ENCODE results near the gene SPDYC. TPM values are rescaled to one million over a fixed set of nuclear protein-coding genes. Genes with fewer than 3 reads are reported as not detected.

Gene SPDYC
- total RNA-seq, 1 experiment from 2014 or later: 1.2 TPM

- no peak for TF ChIP-seq ZNF274 (IDR thresholded peaks at IDR 0.05; ENCODE audit: low read depth, low read length)
- TF ChIP-seq ATF3 (IDR thresholded peaks at IDR 0.05): no peak
- TF ChIP-seq, protein P1, sequence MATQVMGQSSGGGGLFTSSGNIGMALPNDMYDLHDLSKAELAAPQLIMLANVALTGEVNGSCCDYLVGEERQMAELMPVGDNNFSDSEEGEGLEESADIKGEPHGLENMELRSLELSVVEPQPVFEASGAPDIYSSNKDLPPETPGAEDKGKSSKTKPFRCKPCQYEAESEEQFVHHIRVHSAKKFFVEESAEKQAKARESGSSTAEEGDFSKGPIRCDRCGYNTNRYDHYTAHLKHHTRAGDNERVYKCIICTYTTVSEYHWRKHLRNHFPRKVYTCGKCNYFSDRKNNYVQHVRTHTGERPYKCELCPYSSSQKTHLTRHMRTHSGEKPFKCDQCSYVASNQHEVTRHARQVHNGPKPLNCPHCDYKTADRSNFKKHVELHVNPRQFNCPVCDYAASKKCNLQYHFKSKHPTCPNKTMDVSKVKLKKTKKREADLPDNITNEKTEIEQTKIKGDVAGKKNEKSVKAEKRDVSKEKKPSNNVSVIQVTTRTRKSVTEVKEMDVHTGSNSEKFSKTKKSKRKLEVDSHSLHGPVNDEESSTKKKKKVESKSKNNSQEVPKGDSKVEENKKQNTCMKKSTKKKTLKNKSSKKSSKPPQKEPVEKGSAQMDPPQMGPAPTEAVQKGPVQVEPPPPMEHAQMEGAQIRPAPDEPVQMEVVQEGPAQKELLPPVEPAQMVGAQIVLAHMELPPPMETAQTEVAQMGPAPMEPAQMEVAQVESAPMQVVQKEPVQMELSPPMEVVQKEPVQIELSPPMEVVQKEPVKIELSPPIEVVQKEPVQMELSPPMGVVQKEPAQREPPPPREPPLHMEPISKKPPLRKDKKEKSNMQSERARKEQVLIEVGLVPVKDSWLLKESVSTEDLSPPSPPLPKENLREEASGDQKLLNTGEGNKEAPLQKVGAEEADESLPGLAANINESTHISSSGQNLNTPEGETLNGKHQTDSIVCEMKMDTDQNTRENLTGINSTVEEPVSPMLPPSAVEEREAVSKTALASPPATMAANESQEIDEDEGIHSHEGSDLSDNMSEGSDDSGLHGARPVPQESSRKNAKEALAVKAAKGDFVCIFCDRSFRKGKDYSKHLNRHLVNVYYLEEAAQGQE (IDR thresholded peaks at IDR 0.05; ENCODE audit: low read depth): no peak
- no peak for TF ChIP-seq EGR1 (IDR thresholded peaks at IDR 0.05; ENCODE audit: low read depth)
- TF ChIP-seq, protein P2, sequence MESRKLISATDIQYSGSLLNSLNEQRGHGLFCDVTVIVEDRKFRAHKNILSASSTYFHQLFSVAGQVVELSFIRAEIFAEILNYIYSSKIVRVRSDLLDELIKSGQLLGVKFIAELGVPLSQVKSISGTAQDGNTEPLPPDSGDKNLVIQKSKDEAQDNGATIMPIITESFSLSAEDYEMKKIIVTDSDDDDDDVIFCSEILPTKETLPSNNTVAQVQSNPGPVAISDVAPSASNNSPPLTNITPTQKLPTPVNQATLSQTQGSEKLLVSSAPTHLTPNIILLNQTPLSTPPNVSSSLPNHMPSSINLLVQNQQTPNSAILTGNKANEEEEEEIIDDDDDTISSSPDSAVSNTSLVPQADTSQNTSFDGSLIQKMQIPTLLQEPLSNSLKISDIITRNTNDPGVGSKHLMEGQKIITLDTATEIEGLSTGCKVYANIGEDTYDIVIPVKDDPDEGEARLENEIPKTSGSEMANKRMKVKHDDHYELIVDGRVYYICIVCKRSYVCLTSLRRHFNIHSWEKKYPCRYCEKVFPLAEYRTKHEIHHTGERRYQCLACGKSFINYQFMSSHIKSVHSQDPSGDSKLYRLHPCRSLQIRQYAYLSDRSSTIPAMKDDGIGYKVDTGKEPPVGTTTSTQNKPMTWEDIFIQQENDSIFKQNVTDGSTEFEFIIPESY (IDR thresholded peaks at IDR 0.05; ENCODE audit: extremely low read depth, insufficient replicate concordance, low read length): no peak
- no peak for TF ChIP-seq CEBPB (IDR thresholded peaks at IDR 0.05; ENCODE audit: low read depth)
- TF ChIP-seq, protein P3, sequence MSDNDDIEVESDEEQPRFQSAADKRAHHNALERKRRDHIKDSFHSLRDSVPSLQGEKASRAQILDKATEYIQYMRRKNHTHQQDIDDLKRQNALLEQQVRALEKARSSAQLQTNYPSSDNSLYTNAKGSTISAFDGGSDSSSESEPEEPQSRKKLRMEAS (IDR thresholded peaks at IDR 0.05): no peak
- intact Hi-C loops (cut with micrococcal nuclease): no loop called here
- H2AFZ ChIP-seq (ENCODE audit: low read depth, low read length, poor library complexity, severe bottlenecking): no peak overlapping the region
- DNase-seq (ENCODE audit: low read depth, low spot score) (no peak), ATAC-seq (no peak)
- ChIA-PET RAD21 (ENCODE audit: low non-redundant PET in 1 of 2, low total read pairs in 2 of 2, uncharacterized antibody in 2 of 2, unreplicated experiment in 2 of 2) (no interaction called here), CTCF (no interaction called here), POLR2A (no interaction called here)
- H3K9me3 ChIP-seq (ENCODE audit: control insufficient read depth in 1 of 2, insufficient read depth in 1 of 2, low read depth in 1 of 2, low read length in 2 of 2): no peaks in the 10 kb centered on the region
- no peaks in the 10 kb centered on the region for H3K9me2 ChIP-seq (ENCODE audit: insufficient read depth)
- H3K4me3 ChIP-seq (replicated peaks in 1 of 2; ENCODE audit: low read depth in 1 of 2, low read length in 2 of 2): no peak overlapping the region
- no peak overlapping the region for H3K9ac ChIP-seq (ENCODE audit: low read length)
- H3K79me2 ChIP-seq (ENCODE audit: insufficient read depth, low read length): no peaks in the 10 kb centered on the region
- H3K4me2 ChIP-seq (ENCODE audit: low read length): no peak overlapping the region
- peaks cover 17 to 53% of the 10 kb centered on the region in 2 experiments for H3K36me3 ChIP-seq (ENCODE audit: control insufficient read depth in 1 of 2, insufficient read depth in 2 of 2, low read length in 2 of 2)
- H3K27ac ChIP-seq (ENCODE audit: low read depth, low read length): no peak overlapping the region
- BruUV-seq (replicated peaks): no TSS peak
- peaks cover 0 to 8% of the 10 kb centered on the region in 2 experiments; a peak in 1 of 4 replicates for H3K4me1 ChIP-seq (ENCODE audit: control insufficient read depth in 1 of 2, insufficient read depth in 2 of 2, low read length in 2 of 2)
- H4K20me1 ChIP-seq (ENCODE audit: insufficient read depth): no peaks in the 10 kb centered on the region
- no peaks in the 10 kb centered on the region for H3K27me3 ChIP-seq (ENCODE audit: insufficient read depth, low read length)
Measured at GRCh38 chr11:65210361-65210731, 40.3 kb downstream of the SPDYC start.

All from HCT116 (cell line).